ENCODE data around the gene CTNNA1.
"Not testable (repeated sequence)": the region's sequence is repeated elsewhere in the genome, so short reads cannot be mapped to it uniquely, and the experiment has no call there.

CTNNA1 gene

GRCh38 chr5:138752951-138753793 lies at the start of gene CTNNA1:
Gene CTNNA1, plus strand, starts transcription at chr5:138753425. Its CDS starts 28,500 bp downstream, at chr5:138781925.
- peak; percentile 25 to 39 (median 28) for DNase-seq (ENCODE audit: low read depth in 2 of 3, low spot score in 2 of 3)

GRCh38 chr5:138703777-138704176 lies 49.4 kb upstream of the CTNNA1 start:
- DNase-seq (ENCODE audit: low read depth in 2 of 3, low spot score in 2 of 3) = not testable (repeated sequence)

- no peak for DNase-seq (ENCODE audit: low read depth in 2 of 3, low spot score in 2 of 3)
Measured at GRCh38 chr5:138705007-138705406, 48.2 kb upstream of the CTNNA1 start.

GRCh38 chr5:138705567-138705966 lies 47.7 kb upstream of the CTNNA1 start:
- DNase-seq (ENCODE audit: low read depth in 2 of 3, low spot score in 2 of 3) = no peak

- no peak for DNase-seq (ENCODE audit: low read depth in 2 of 3, low spot score in 2 of 3)
Measured at GRCh38 chr5:138706655-138707480, 46.4 kb upstream of the CTNNA1 start.

GRCh38 chr5:138708791-138709190 lies 44.4 kb upstream of the CTNNA1 start:
- no peak for DNase-seq (ENCODE audit: low read depth in 2 of 3, low spot score in 2 of 3)

- no peak for DNase-seq (ENCODE audit: low read depth in 2 of 3, low spot score in 2 of 3)
Measured at GRCh38 chr5:138709202-138709601, 44.0 kb upstream of the CTNNA1 start.

GRCh38 chr5:138711087-138711486 lies 42.1 kb upstream of the CTNNA1 start:
- DNase-seq (ENCODE audit: low read depth in 2 of 3, low spot score in 2 of 3) = no peak

GRCh38 chr5:138711811-138712210 lies 41.4 kb upstream of the CTNNA1 start:
- DNase-seq (ENCODE audit: low read depth in 2 of 3, low spot score in 2 of 3) = no peak

- no peak for DNase-seq (ENCODE audit: low read depth in 2 of 3, low spot score in 2 of 3)
Measured at GRCh38 chr5:138712324-138712723, 40.9 kb upstream of the CTNNA1 start.

GRCh38 chr5:138712791-138713190 lies 40.4 kb upstream of the CTNNA1 start:
- DNase-seq (ENCODE audit: low read depth in 2 of 3, low spot score in 2 of 3) = no peak

- DNase-seq (ENCODE audit: low read depth in 2 of 3, low spot score in 2 of 3) = no peak
Measured at GRCh38 chr5:138713247-138713646, 40.0 kb upstream of the CTNNA1 start.

GRCh38 chr5:138714694-138715093 lies 38.5 kb upstream of the CTNNA1 start:
- no peak for DNase-seq (ENCODE audit: low read depth in 2 of 3, low spot score in 2 of 3)

- DNase-seq (ENCODE audit: low read depth in 2 of 3, low spot score in 2 of 3) = not testable (repeated sequence)
Measured at GRCh38 chr5:138715931-138716432, 37.2 kb upstream of the CTNNA1 start.

- no peak for DNase-seq (ENCODE audit: low read depth in 2 of 3, low spot score in 2 of 3)
Measured at GRCh38 chr5:138716456-138716924, 36.7 kb upstream of the CTNNA1 start.

- DNase-seq (ENCODE audit: low read depth in 2 of 3, low spot score in 2 of 3) = no peak
Measured at GRCh38 chr5:138717399-138717798, 35.8 kb upstream of the CTNNA1 start.

GRCh38 chr5:138719811-138720210 lies 33.4 kb upstream of the CTNNA1 start:
- no peak for DNase-seq (ENCODE audit: low read depth in 2 of 3, low spot score in 2 of 3)

- DNase-seq (ENCODE audit: low read depth in 2 of 3, low spot score in 2 of 3) = no peak
Measured at GRCh38 chr5:138720840-138721239, 32.4 kb upstream of the CTNNA1 start.

- DNase-seq (ENCODE audit: low read depth in 2 of 3, low spot score in 2 of 3) = no peak
Measured at GRCh38 chr5:138721979-138722378, 31.2 kb upstream of the CTNNA1 start.

- no peak for DNase-seq (ENCODE audit: low read depth in 2 of 3, low spot score in 2 of 3)
Measured at GRCh38 chr5:138722544-138723177, 30.6 kb upstream of the CTNNA1 start.

GRCh38 chr5:138724470-138725146 lies 28.6 kb upstream of the CTNNA1 start:
- DNase-seq (ENCODE audit: low read depth in 2 of 3, low spot score in 2 of 3) = no peak
